ENCODE measurements around the gene WFDC5. TPM values are rescaled to one million over a fixed set of nuclear protein-coding genes. Genes with fewer than 3 reads are reported as not detected.

Gene WFDC5
- total RNA-seq, 1 experiment from 2014 or later: not detected

GRCh38 chr20:45095805-45096238 is 19.2 kb downstream of the WFDC5 start:
- Mint-ChIP-seq H3K9me3 (ENCODE audit: unreplicated experiment) (no peaks in the 10 kb centered on the region), H3K27me3 (ENCODE audit: insufficient read depth, unreplicated experiment) (no peaks in the 10 kb centered on the region), H3K4me1 (ENCODE audit: low read depth, unreplicated experiment) (no peaks in the 10 kb centered on the region), H3K36me3 (ENCODE audit: insufficient read depth, unreplicated experiment) (peaks cover 5% of the 10 kb centered on the region), H3K27ac (ENCODE audit: unreplicated experiment) (no peak overlapping the region), H3K4me3 (ENCODE audit: unreplicated experiment) (no peak overlapping the region)
- no TSS peak for BruUV-seq (replicated peaks)
- Histone ChIP-seq H3K4me3 (ENCODE audit: low read depth, low read length) (no peak overlapping the region), H3K4me1 (no peaks in the 10 kb centered on the region), H3K9me3 (no peaks in the 10 kb centered on the region), H3K36me3 (ENCODE audit: control insufficient read depth, insufficient read depth, low read length) (no peaks in the 10 kb centered on the region), H3K27me3 (replicated peaks; ENCODE audit: control insufficient read depth, insufficient read depth, low read length) (no peaks in the 10 kb centered on the region)
- intact Hi-C loops (cut with micrococcal nuclease; ENCODE audit: unreplicated experiment): loop anchor here (1.0 kb wide), 4 partner anchors 52 to 194 kb away; no protein-coding TSS in a partner anchor
- DNase-seq: peak; percentile 84 to 87
- ChIA-PET CTCF (interaction anchor here (0.5 to 7.0 kb wide), 39 partner anchors 9 to 891 kb away, joined by 3 to 203 read pairs (median 6); partner anchors contain the start of gene WFDC12), POLR2A (interaction anchor here (0.5 to 2.0 kb wide), 4 partner anchors 52 to 346 kb away, joined by 3 to 13 read pairs (median 3); partner anchors contain the start of gene YWHAB)
- TF ChIP-seq, protein P1, sequence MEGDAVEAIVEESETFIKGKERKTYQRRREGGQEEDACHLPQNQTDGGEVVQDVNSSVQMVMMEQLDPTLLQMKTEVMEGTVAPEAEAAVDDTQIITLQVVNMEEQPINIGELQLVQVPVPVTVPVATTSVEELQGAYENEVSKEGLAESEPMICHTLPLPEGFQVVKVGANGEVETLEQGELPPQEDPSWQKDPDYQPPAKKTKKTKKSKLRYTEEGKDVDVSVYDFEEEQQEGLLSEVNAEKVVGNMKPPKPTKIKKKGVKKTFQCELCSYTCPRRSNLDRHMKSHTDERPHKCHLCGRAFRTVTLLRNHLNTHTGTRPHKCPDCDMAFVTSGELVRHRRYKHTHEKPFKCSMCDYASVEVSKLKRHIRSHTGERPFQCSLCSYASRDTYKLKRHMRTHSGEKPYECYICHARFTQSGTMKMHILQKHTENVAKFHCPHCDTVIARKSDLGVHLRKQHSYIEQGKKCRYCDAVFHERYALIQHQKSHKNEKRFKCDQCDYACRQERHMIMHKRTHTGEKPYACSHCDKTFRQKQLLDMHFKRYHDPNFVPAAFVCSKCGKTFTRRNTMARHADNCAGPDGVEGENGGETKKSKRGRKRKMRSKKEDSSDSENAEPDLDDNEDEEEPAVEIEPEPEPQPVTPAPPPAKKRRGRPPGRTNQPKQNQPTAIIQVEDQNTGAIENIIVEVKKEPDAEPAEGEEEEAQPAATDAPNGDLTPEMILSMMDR (IDR thresholded peaks at IDR 0.05; ENCODE audit: insufficient read depth in 1 of 2, low read depth in 1 of 2, low read length in 1 of 2, severe bottlenecking in 1 of 2, unreplicated experiment in 1 of 2): peak; percentile 95 to 99

DNA sequence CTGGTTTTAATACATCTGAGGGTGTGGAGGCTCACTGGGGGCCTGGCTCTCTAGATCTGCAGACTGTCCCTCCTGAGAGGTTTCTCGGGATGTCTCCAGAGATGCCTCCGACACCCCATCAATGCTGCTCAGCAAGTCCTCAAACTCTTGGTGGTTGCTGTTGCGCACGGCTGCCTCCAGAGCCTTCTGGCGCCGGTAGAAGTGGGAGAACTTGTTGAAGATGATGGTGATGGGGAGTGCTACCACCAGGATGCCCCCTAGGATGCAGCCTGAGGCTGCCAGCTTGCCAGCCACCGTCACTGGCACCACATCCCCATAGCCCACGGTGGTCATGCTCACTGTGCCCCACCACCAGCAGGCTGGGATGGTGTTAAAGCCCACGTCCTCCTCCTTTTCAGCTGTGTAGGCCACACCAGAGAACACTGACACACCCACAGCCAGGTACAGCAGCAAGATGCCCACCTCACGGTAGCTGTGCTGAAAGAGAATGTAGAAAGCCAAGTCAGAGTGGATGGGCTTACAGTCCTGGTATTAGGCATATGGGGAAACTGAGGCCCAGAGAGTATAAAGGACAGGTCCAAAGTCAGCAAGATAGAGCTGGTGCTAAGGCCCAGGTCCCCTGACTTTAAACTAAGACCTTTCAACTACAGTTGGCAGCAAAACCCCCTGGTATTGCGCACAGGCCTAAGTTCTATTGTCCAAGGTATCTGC is 20.0 kb downstream of the WFDC5 start:
- TF ChIP-seq, protein P1 (IDR thresholded peaks at IDR 0.05; ENCODE audit: insufficient read depth in 1 of 2, low read depth in 1 of 2, low read length in 1 of 2, severe bottlenecking in 1 of 2, unreplicated experiment in 1 of 2): no peak
- H3K27ac Mint-ChIP-seq (ENCODE audit: unreplicated experiment): no peak overlapping the region
- H3K9me3 Mint-ChIP-seq (ENCODE audit: unreplicated experiment): no peaks in the 10 kb centered on the region
- POLR2A ChIA-PET: interaction anchor here (2.0 kb wide), 1 partner anchor 51 kb away, joined by 13 read pairs; no protein-coding TSS in a partner anchor
- H3K4me3 Mint-ChIP-seq (ENCODE audit: unreplicated experiment): no peak overlapping the region
- Histone ChIP-seq H3K4me1 (no peaks in the 10 kb centered on the region), H3K27me3 (replicated peaks; ENCODE audit: control insufficient read depth, insufficient read depth, low read length) (no peaks in the 10 kb centered on the region), H3K36me3 (ENCODE audit: control insufficient read depth, insufficient read depth, low read length) (no peaks in the 10 kb centered on the region), H3K4me3 (ENCODE audit: low read depth, low read length) (no peak overlapping the region), H3K9me3 (no peaks in the 10 kb centered on the region)
- intact Hi-C loops (cut with micrococcal nuclease; ENCODE audit: unreplicated experiment): loop anchor here (1.0 kb wide), 3 partner anchors 51 to 195 kb away; no protein-coding TSS in a partner anchor
- no peaks in the 10 kb centered on the region for H3K4me1 Mint-ChIP-seq (ENCODE audit: low read depth, unreplicated experiment)
- DNase-seq: no peak
- CTCF ChIA-PET: interaction anchor here (0.5 to 7.0 kb wide), 28 partner anchors 9 to 348 kb away, joined by 3 to 203 read pairs (median 6); partner anchors contain the start of gene WFDC12
- H3K36me3 Mint-ChIP-seq (ENCODE audit: insufficient read depth, unreplicated experiment): peaks cover 5% of the 10 kb centered on the region
- H3K27me3 Mint-ChIP-seq (ENCODE audit: insufficient read depth, unreplicated experiment): no peaks in the 10 kb centered on the region
- BruUV-seq (replicated peaks): no TSS peak

- peaks cover 5% of the 10 kb centered on the region for H3K36me3 Mint-ChIP-seq (ENCODE audit: insufficient read depth, unreplicated experiment)
- no peak overlapping the region for H3K4me3 ChIP-seq (ENCODE audit: low read depth, low read length)
- H3K4me1 ChIP-seq: no peaks in the 10 kb centered on the region
- TF ChIP-seq, protein P1 (IDR thresholded peaks at IDR 0.05; ENCODE audit: insufficient read depth in 1 of 2, low read depth in 1 of 2, low read length in 1 of 2, severe bottlenecking in 1 of 2, unreplicated experiment in 1 of 2): no peak
- H3K27me3 Mint-ChIP-seq (ENCODE audit: insufficient read depth, unreplicated experiment): no peaks in the 10 kb centered on the region
- no peak overlapping the region for H3K4me3 Mint-ChIP-seq (ENCODE audit: unreplicated experiment)
- no peaks in the 10 kb centered on the region for H3K4me1 Mint-ChIP-seq (ENCODE audit: low read depth, unreplicated experiment)
- BruUV-seq (replicated peaks): no TSS peak
- H3K9me3 Mint-ChIP-seq (ENCODE audit: unreplicated experiment): no peaks in the 10 kb centered on the region
- ChIA-PET POLR2A (no interaction called here), CTCF (interaction anchor here (0.5 to 7.0 kb wide), 4 partner anchors 18 to 123 kb away, joined by 3 to 203 read pairs (median 22); no protein-coding TSS in a partner anchor)
- no peak for DNase-seq
- no peaks in the 10 kb centered on the region for H3K36me3 ChIP-seq (ENCODE audit: control insufficient read depth, insufficient read depth, low read length)
- intact Hi-C loops (cut with micrococcal nuclease; ENCODE audit: unreplicated experiment): no loop called here
- H3K9me3 ChIP-seq: no peaks in the 10 kb centered on the region
- H3K27ac Mint-ChIP-seq (ENCODE audit: unreplicated experiment): no peak overlapping the region
- H3K27me3 ChIP-seq (replicated peaks; ENCODE audit: control insufficient read depth, insufficient read depth, low read length): no peaks in the 10 kb centered on the region
Observed at GRCh38 chr20:45094201-45094600, 20.8 kb downstream of the WFDC5 start.

All from Caco-2 (cell line).